KMS-11 (cell line): ENCODE results near the gene CDH5.

Source experiments
- H2AFZ ChIP-seq: fragments of 200-600 bp; sonication (generic); 2 replicates; pipeline ENCODE4 v1.6.1; 2016; ENCODE audit warnings: antibody characterized with exemption, mixed run types, low read depth
- H3K27ac ChIP-seq: fragments of 200-600 bp; sonication (generic); 2 replicates; pipeline ENCODE4 v1.6.1; 2016; ENCODE audit warnings: mild to moderate bottlenecking, mixed run types
- H3K27me3 ChIP-seq: fragments of 200-600 bp; sonication (generic); 2 replicates; pipeline ENCODE4 v1.6.1; 2017; ENCODE audit warnings: mild to moderate bottlenecking, low read depth, mixed run types, moderate library complexity; ENCODE audit not compliant: insufficient read depth
- H3K36me3 ChIP-seq: fragments of 200-600 bp; sonication (generic); 2 replicates; pipeline ENCODE4 v1.6.1; 2017; ENCODE audit warnings: mild to moderate bottlenecking, mixed run types; ENCODE audit not compliant: insufficient read depth
- H3K4me1 ChIP-seq: fragments of 200-600 bp; sonication (generic); 2 replicates; pipeline ENCODE4 v1.6.1; 2016; ENCODE audit warnings: mild to moderate bottlenecking, low read depth, mixed run types; ENCODE audit not compliant: poor library complexity, severe bottlenecking
- H3K4me2 ChIP-seq: fragments of 200-600 bp; sonication (generic); 2 replicates; pipeline ENCODE4 v1.7.0; 2016; ENCODE audit warnings: mild to moderate bottlenecking, mixed run types
- H3K4me3 ChIP-seq: fragments of 200-600 bp; sonication (generic); IDR thresholded peaks from 2 replicates; pipeline ENCODE4 v1.6.1; 2017; ENCODE audit warnings: low read depth, low read length, mixed read lengths; ENCODE audit not compliant: insufficient read depth
- H3K79me2 ChIP-seq: fragments of 200-600 bp; sonication (generic); 2 replicates; pipeline ENCODE4 v1.6.1; 2016; ENCODE audit warnings: low read depth, mixed run types; ENCODE audit not compliant: insufficient read depth
- H3K9ac ChIP-seq: fragments of 200-600 bp; sonication (generic); 2 replicates; pipeline ENCODE4 v1.6.1; 2016; ENCODE audit warnings: mild to moderate bottlenecking, mixed run types
- H4K20me1 ChIP-seq: fragments of 200-600 bp; sonication (generic); 2 replicates; pipeline ENCODE4 v1.6.1; 2016; ENCODE audit warnings: mild to moderate bottlenecking, mixed run types; ENCODE audit not compliant: insufficient read depth
- TF ChIP-seq, protein P1 (sequence below): fragments of 200-600 bp; sonication (generic); conservative IDR thresholded peaks from 2 replicates; pipeline ENCODE4 v1.6.1; 2017; ENCODE audit warnings: low read depth, mild to moderate bottlenecking, antibody characterized with exemption, low read length, moderate library complexity, mixed read lengths

Gene CDH5

DNA sequence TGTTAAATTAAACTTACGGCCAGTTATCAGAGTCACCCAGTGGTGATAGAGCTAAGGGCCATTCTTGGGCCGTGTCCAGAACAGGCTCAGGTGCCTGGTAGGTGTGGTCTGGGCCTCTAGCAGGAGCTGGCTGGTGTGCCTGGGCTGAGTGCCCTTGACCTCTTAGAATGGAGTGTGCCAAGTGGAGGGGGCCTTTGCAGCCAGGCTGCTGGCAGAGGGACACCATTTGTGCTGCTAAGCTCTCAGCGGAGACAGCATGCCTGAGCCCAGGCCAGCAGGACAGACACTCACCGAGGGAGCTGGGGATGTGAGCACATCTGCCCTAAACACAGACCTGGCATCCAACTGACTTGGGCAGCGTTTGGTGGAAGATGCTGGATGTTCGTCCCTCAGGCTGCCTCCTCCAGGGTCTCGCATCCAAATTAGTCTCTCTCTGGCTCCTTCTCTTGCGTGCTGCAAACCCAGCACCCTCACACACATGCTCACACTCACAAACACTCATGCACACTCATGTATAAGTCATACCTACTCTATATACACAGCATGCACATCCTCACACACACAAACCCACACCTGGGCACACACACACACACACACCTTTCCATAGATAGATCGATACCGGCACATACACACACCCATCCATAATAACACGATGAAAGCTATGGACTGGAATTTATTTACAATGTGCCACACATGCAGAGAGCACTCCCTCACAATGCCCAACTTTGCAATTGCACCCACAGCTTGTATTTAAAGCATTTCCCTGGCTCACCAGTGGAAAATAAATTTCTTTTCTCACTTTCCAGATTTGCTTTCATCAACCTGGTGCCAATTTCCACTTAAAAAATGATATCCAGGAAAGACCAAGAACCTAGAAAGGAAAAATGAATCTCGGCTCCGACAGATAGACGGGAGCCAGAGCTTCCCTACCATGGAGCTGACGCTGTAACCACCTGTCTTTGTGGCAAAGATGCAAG lies 33.6 kb upstream of the CDH5 start:
- Histone ChIP-seq H3K4me3 (no peak overlapping the region), H4K20me1 (no peaks in the 10 kb centered on the region), H3K36me3 (no peaks in the 10 kb centered on the region), H3K79me2 (no peaks in the 10 kb centered on the region), H3K9ac (no peak overlapping the region), H2AFZ (no peak overlapping the region), H3K27ac (no peak overlapping the region), H3K4me1 (no peaks in the 10 kb centered on the region), H3K27me3 (no peaks in the 10 kb centered on the region), H3K4me2 (no peak overlapping the region)
- TF ChIP-seq, protein P1, sequence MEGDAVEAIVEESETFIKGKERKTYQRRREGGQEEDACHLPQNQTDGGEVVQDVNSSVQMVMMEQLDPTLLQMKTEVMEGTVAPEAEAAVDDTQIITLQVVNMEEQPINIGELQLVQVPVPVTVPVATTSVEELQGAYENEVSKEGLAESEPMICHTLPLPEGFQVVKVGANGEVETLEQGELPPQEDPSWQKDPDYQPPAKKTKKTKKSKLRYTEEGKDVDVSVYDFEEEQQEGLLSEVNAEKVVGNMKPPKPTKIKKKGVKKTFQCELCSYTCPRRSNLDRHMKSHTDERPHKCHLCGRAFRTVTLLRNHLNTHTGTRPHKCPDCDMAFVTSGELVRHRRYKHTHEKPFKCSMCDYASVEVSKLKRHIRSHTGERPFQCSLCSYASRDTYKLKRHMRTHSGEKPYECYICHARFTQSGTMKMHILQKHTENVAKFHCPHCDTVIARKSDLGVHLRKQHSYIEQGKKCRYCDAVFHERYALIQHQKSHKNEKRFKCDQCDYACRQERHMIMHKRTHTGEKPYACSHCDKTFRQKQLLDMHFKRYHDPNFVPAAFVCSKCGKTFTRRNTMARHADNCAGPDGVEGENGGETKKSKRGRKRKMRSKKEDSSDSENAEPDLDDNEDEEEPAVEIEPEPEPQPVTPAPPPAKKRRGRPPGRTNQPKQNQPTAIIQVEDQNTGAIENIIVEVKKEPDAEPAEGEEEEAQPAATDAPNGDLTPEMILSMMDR = no peak

DNA sequence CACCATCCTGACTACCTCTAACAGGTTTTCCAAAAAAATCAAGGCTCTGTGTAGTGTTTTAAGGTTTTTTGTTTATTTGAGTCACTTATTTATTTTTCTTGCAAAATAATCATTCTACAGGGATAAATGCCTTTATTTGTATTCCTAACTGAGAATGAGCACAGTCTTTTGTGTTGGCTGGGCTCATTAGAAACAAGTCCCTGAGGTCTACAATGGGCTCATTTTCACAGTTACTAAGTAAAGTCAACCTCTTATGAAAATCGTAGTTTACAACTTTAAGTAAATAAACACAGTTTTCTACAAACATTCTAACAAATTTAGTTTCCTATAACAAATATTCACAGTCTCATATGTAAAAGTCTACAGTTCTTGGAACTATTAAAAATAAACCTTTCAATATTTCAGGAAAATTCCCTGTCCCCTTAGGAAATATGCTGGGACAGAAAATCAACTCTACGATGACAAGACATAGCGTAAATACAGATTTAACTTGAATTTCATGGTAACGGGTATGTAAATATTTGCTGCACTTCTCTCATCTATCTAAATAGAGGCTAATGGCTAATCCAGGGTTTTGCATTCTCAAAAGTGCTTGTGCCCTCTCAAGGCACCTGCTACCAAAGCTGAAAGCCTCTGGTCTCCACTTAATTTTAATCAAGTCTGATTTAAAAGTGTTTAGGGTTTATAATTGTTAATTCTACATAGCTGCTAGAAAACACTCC lies 31.5 kb upstream of the CDH5 start:
- Histone ChIP-seq H3K4me2 (no peak overlapping the region), H3K36me3 (no peaks in the 10 kb centered on the region), H2AFZ (no peak overlapping the region), H3K27me3 (no peaks in the 10 kb centered on the region), H3K4me1 (no peaks in the 10 kb centered on the region), H3K9ac (no peak overlapping the region), H3K27ac (no peak overlapping the region), H3K4me3 (no peak overlapping the region), H4K20me1 (no peaks in the 10 kb centered on the region), H3K79me2 (no peaks in the 10 kb centered on the region)
- TF ChIP-seq, protein P1 = no peak

DNA sequence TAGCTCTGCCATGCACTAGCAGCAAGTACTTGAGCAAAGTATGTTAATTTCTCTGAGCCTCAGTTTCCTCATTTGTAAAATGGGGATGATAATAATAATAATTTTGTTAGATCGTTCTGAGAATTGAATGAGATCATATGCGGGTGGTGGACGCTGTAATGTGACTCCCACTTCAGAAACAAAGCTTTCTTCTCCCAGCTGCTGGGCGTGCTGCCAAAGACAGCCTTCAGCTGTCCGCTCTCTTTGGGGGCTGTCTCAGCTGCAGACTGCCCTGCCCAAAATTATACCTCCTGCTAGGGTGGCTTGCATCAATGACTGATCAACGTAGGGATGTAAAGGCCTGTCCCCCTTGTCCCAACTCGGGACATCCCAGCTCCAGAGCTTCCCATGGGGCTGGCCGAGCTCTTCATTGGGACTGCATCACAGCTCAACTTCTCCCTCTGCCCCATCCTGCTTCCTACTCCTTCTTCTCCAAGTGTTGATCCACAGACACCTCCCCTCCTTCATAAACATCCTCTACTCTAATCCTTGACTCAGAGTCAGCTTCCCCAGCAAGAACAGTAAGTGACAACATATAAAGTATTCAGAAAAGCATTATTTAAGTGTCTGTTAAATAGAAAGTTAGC lies 30.7 kb upstream of the CDH5 start:
- no peak overlapping the region for H3K4me3 ChIP-seq
- no peaks in the 10 kb centered on the region for H3K79me2 ChIP-seq

More for the DNA sequence above, 30.7 kb upstream of the CDH5 start:
- Histone ChIP-seq H3K27ac (no peak overlapping the region), H3K36me3 (no peaks in the 10 kb centered on the region), H2AFZ (no peak overlapping the region), H3K4me1 (no peaks in the 10 kb centered on the region), H4K20me1 (no peaks in the 10 kb centered on the region), H3K27me3 (no peaks in the 10 kb centered on the region), H3K9ac (no peak overlapping the region), H3K4me2 (no peak overlapping the region)
- TF ChIP-seq, protein P1 = no peak
